Neural crest cell (in vitro differentiated cells): ENCODE data around the gene IFIH1. TPM values are rescaled to one million over a fixed set of nuclear protein-coding genes. Genes with fewer than 3 reads are reported as not detected.

Source experiments
- DNase-seq: peaks from one replicate; pipeline ENCODE4 v3.0.0; 2021; ENCODE audit warnings: low read depth, mixed read lengths, low spot score
- H3K27ac Mint-ChIP-seq: one replicate; pipeline ENCODE4 v1.8.0; 2021; ENCODE audit warnings: mild to moderate bottlenecking, mixed read lengths; ENCODE audit not compliant: unreplicated experiment
- H3K27me3 Mint-ChIP-seq: 2 replicates; pipeline ENCODE4 v1.8.0; 2021; ENCODE audit warnings: low read depth, mild to moderate bottlenecking, mixed read lengths
- H3K36me3 Mint-ChIP-seq: 2 replicates; pipeline ENCODE4 v1.8.0; 2021; ENCODE audit warnings: low read depth, mild to moderate bottlenecking, mixed read lengths
- H3K4me1 Mint-ChIP-seq: 2 replicates; pipeline ENCODE4 v1.8.0; 2021; ENCODE audit warnings: mixed read lengths
- H3K4me3 Mint-ChIP-seq: one replicate; pipeline ENCODE4 v1.8.0; 2021; ENCODE audit warnings: mild to moderate bottlenecking, mixed read lengths
- H3K9me3 Mint-ChIP-seq: 2 replicates; pipeline ENCODE4 v1.8.0; 2021; ENCODE audit warnings: mixed read lengths
- total RNA-seq: library from RNA; stranded (reverse); gene quantifications from 2 replicates; pipeline ENCODE4 v1.2.1, GENCODE V29; 2021
- TF ChIP-seq, protein P1 (sequence below): fragments of 200-600 bp; sonication (generic); conservative IDR thresholded peaks from 2 replicates; pipeline ENCODE4 v1.5.0; 2021; ENCODE audit warnings: antibody characterized with exemption, mild to moderate bottlenecking

Gene IFIH1
- total RNA-seq, 1 donor from 2014 or later: 0.23 TPM

DNA sequence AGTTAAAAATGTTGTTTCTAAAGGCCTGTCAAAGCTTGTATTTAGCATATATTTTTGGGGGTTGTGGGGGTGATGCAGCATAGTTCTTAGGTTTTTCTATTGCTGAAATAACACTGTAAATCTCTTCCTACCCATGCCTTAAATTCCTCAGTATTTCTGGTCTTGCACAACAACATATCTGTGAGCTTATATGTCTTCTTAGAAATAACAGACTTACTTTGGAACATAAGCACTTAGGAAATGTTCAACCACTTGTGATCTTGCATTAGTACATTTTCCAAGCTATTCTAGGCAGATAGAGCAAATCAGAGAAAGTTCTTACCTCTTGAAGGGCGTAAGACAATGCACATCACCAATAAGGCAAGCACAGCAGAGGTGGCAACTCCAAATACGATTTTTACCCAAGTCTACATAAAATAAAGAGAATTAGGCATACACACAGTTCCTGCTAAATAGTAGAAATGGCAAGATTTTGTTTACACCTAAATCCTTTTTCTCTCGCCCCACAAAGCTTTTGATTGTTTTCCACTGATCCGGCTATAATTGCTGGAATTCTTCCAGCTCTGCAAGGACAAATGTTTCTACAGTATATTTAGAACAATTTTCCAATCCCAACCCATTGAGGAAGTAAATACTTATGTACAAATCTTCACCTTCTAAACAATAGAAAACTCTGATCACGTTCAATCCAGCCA, 75.8 kb downstream of the IFIH1 start:
- Mint-ChIP-seq H3K27me3 (peaks cover 3% of the 10 kb centered on the region), H3K36me3 (no peaks in the 10 kb centered on the region), H3K4me3 (no peak overlapping the region), H3K9me3 (no peaks in the 10 kb centered on the region), H3K27ac (no peak overlapping the region), H3K4me1 (peaks cover 6% of the 10 kb centered on the region)
- no peak for DNase-seq
- TF ChIP-seq, protein P1, sequence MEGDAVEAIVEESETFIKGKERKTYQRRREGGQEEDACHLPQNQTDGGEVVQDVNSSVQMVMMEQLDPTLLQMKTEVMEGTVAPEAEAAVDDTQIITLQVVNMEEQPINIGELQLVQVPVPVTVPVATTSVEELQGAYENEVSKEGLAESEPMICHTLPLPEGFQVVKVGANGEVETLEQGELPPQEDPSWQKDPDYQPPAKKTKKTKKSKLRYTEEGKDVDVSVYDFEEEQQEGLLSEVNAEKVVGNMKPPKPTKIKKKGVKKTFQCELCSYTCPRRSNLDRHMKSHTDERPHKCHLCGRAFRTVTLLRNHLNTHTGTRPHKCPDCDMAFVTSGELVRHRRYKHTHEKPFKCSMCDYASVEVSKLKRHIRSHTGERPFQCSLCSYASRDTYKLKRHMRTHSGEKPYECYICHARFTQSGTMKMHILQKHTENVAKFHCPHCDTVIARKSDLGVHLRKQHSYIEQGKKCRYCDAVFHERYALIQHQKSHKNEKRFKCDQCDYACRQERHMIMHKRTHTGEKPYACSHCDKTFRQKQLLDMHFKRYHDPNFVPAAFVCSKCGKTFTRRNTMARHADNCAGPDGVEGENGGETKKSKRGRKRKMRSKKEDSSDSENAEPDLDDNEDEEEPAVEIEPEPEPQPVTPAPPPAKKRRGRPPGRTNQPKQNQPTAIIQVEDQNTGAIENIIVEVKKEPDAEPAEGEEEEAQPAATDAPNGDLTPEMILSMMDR: no peak

DNA sequence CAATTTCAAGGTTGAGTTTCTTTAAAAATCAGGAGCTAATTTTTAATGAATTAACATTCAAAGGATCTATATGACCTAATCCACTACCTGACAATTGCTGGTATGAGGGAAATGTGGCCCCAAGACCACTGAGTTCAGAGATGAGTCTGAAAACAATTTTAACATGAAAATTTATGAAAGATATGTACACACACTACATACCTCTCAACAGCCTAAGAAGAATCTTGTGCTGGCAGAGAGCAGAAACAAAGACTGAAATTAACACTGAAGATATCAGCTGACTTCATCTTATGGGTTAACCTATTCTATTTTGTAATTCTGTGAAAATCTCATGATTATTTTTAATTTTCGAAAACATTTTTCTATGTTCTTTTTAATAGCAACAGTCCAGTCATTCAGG, 76.9 kb downstream of the IFIH1 start:
- H3K9me3 Mint-ChIP-seq: no peaks in the 10 kb centered on the region

DNA sequence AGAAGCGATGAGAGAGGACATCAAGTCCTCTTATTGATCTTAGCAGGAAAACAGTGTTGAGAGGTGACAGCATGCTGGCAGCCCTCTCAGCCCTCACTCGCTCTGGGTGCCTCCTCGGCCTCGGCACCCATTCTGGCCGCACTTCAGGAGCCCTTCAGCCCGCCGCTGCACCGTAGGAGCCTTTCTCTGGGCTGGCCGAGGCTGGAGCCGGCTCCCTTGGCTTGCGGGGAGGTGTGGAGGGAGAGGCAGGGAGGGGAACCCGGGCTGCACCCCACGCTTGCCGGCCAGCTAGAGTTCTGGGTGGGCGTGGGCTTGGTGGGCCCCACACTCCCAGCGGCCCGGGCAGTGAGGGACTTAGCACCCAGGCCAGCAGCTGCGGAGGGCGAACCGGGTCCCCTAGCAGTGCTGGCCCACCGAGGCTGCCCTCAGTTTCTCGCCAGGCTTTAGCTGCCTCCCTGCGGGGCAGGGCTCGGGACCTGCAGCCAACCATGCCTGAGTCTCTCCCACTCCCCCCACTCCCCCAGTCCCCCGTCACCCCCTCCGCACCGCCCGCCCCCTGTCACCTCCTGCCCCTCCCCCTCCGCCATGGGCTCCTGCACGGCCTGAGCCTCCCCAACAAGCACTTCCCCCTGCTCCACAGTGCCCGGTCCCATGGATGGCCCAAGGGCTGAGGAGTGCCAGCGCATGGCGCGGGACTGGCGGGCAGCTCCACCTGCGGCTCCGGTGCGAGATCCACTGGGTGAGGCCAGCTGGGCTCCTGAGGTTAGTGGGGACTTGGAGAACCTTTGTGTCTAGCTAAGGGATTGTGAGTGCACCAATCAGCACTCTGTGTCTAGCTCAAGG, 83.6 kb downstream of the IFIH1 start:
- no peak overlapping the region for H3K4me3 Mint-ChIP-seq

More for the DNA sequence above, 76.9 kb downstream of the IFIH1 start:
- DNase-seq: no peak
- Mint-ChIP-seq H3K4me1 (peaks cover 6% of the 10 kb centered on the region), H3K36me3 (no peaks in the 10 kb centered on the region), H3K4me3 (no peak overlapping the region), H3K27me3 (peaks cover 3% of the 10 kb centered on the region), H3K27ac (no peak overlapping the region)
- TF ChIP-seq, protein P1: no peak

DNA sequence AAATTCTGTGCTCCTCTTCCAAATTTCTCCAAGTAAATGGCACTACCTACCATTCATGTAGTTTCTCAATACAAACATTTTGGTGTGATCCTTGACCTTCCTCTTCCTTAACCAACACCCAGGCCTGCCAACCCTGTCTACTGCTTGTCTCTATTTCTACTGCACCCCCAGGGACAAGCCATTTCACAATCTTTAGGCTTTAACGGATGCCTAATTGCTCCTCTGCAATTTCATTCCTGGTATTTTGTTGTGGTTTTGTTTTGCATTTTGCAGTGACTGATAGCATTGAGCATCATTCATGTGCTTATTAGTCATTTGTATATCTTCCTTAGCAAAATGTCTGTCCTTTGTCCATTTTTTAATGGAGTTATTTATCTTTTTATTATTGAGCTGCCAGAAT, 85.3 kb downstream of the IFIH1 start:
- H3K9me3 Mint-ChIP-seq: no peaks in the 10 kb centered on the region
- H3K4me3 Mint-ChIP-seq: no peak overlapping the region
- no peaks in the 10 kb centered on the region for H3K27me3 Mint-ChIP-seq
- TF ChIP-seq, protein P1: no peak
- DNase-seq: no peak
- no peak overlapping the region for H3K27ac Mint-ChIP-seq
- no peaks in the 10 kb centered on the region for H3K36me3 Mint-ChIP-seq
- H3K4me1 Mint-ChIP-seq: peaks cover 7% of the 10 kb centered on the region

More for the DNA sequence above, 83.6 kb downstream of the IFIH1 start:
- TF ChIP-seq, protein P1: no peak
- Mint-ChIP-seq H3K27ac (no peak overlapping the region), H3K9me3 (no peaks in the 10 kb centered on the region), H3K27me3 (peaks cover 2% of the 10 kb centered on the region), H3K36me3 (no peaks in the 10 kb centered on the region), H3K4me1 (peaks cover 7% of the 10 kb centered on the region)
- no peak for DNase-seq

DNA sequence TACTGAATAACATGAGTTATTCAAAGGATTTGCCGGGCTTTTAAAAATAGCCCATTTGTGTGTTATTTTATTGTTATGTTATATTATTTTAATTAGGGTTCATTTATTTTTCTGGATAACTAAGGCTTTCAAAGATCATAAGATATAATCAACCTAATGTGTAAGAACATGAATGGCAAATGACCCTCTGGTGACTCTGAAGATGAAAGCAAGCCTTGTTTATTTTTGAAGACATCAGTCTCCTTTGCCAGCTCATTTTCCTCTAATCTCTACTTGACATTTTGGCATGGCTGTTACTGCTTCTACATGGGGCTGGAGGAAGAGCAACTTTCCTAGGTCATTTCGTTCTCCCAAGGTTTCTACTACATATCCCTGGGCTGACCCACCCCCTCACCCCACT, 85.8 kb downstream of the IFIH1 start:
- Mint-ChIP-seq H3K27me3 (peaks cover 1% of the 10 kb centered on the region), H3K4me1 (peaks cover 7% of the 10 kb centered on the region), H3K4me3 (no peak overlapping the region), H3K36me3 (no peaks in the 10 kb centered on the region), H3K9me3 (no peaks in the 10 kb centered on the region), H3K27ac (no peak overlapping the region)
- DNase-seq: no peak
- TF ChIP-seq, protein P1: no peak
